NCI-H1092 treated with DMSO at 0.1 percent for 48 hours (cell line): ENCODE results near the gene BTBD10.

ENCODE experiments used
- DNase-seq: peaks from one replicate; lab custom pipeline; 2025; lab: John Stamatoyannopoulos, UW

The BTBD10 gene

GRCh38 chr11:13373216-13373615 lies 89.8 kb downstream of the BTBD10 start:
- no peak for DNase-seq

- DNase-seq = no peak
Observed at GRCh38 chr11:13368041-13368446, 95.0 kb downstream of the BTBD10 start.

GRCh38 chr11:13367115-13367514 lies 95.9 kb downstream of the BTBD10 start:
- DNase-seq = no peak

- no peak for DNase-seq
Observed at GRCh38 chr11:13366266-13367026, 96.6 kb downstream of the BTBD10 start.

GRCh38 chr11:13364388-13364787 lies 98.6 kb downstream of the BTBD10 start:
- DNase-seq = no peak

- DNase-seq = no peak
Observed at GRCh38 chr11:13362596-13363109, 100.4 kb downstream of the BTBD10 start.

- DNase-seq = no peak
Observed at GRCh38 chr11:13358596-13359270, 104.3 kb downstream of the BTBD10 start.

- DNase-seq = no peak
Observed at GRCh38 chr11:13357232-13357631, 105.8 kb downstream of the BTBD10 start.

- DNase-seq = no peak
Observed at GRCh38 chr11:13355191-13355590, 107.8 kb downstream of the BTBD10 start.

- DNase-seq = no peak
Observed at GRCh38 chr11:13354335-13354734, 108.7 kb downstream of the BTBD10 start.

GRCh38 chr11:13352711-13353110 lies 110.3 kb downstream of the BTBD10 start:
- no peak for DNase-seq

GRCh38 chr11:13349581-13349980 lies 113.4 kb downstream of the BTBD10 start:
- no peak for DNase-seq

GRCh38 chr11:13349046-13349445 lies 114.0 kb downstream of the BTBD10 start:
- DNase-seq = no peak

GRCh38 chr11:13348305-13348704 lies 114.7 kb downstream of the BTBD10 start:
- no peak for DNase-seq

- DNase-seq = no peak
Observed at GRCh38 chr11:13347901-13348300, 115.1 kb downstream of the BTBD10 start.

GRCh38 chr11:13346470-13346869 lies 116.6 kb downstream of the BTBD10 start:
- no peak for DNase-seq

- no peak for DNase-seq
Observed at GRCh38 chr11:13344818-13345217, 118.2 kb downstream of the BTBD10 start.

- DNase-seq = peak; percentile 65
Observed at GRCh38 chr11:13343931-13344717, 118.9 kb downstream of the BTBD10 start.

GRCh38 chr11:13343067-13343466 lies 120.0 kb downstream of the BTBD10 start:
- DNase-seq = no peak

- no peak for DNase-seq
Observed at GRCh38 chr11:13341026-13341425, 122.0 kb downstream of the BTBD10 start.

GRCh38 chr11:13339195-13340153 lies 123.5 kb downstream of the BTBD10 start:
- no peak for DNase-seq
